Measurements from ENCODE around the gene TLK1.

DNA sequence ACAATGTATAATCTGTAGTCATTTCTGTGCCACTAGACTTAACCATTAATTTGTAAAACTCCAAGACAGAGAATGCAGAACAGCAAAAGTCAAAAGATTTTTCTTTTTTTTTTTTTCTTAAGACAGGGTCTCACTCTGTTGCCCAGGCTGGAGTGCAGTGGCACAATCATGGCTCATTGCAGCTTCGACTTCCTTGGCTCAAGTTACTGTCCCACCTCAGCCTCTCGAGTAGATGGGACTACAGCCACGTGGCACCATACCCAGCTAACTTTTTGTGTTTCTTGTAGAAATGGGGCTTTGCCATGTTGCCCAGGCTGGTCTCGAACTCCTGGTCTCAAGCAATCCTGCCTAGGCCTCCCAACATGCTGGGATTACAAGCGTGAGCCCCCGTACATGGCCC is 80.1 kb downstream of the TLK1 start:
- TF ChIP-seq CTCF (IDR thresholded peaks at IDR 0.05; ENCODE audit: insufficient read depth, low read length) (no peak), GABPA (IDR thresholded peaks at IDR 0.05; ENCODE audit: low read depth) (no peak), POLR2AphosphoS5 (IDR thresholded peaks at IDR 0.05; ENCODE audit: low read depth) (no peak), SPI1 (IDR thresholded peaks at IDR 0.05; ENCODE audit: borderline replicate concordance, low read depth) (no peak)

All from HL-60 (cell line).